GM12874 (cell line): ENCODE data around the gene SLC27A1.

ENCODE experiments used
- TF ChIP-seq, protein P1 (sequence below): IDR thresholded peaks from 2 replicates; pipeline ENCODE4 v1.5.1; 2011; ENCODE audit warnings: low read depth, mild to moderate bottlenecking, control low read depth, low read length, moderate library complexity; ENCODE audit not compliant: insufficient read depth

Gene SLC27A1

DNA sequence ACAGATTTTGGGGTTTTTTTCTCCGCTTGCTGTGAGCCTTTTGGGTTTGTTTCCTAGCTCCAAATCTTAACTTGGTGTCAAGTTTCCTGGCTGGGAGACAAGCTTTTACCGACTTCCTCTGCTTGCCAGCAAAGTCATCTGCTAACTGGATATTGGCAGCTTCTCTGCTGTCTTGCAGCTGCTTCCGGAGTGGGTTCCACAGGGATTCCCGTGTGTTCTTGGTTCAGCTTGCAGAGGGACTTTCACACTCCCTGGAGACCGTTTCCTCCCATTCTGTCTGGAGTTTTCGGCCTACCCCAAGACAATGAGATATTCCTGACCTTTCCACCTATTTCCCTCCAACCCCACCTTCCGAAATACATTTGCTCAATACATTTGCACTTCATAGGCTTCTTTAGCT, 82.9 kb downstream of the SLC27A1 start:
- TF ChIP-seq, protein P1, sequence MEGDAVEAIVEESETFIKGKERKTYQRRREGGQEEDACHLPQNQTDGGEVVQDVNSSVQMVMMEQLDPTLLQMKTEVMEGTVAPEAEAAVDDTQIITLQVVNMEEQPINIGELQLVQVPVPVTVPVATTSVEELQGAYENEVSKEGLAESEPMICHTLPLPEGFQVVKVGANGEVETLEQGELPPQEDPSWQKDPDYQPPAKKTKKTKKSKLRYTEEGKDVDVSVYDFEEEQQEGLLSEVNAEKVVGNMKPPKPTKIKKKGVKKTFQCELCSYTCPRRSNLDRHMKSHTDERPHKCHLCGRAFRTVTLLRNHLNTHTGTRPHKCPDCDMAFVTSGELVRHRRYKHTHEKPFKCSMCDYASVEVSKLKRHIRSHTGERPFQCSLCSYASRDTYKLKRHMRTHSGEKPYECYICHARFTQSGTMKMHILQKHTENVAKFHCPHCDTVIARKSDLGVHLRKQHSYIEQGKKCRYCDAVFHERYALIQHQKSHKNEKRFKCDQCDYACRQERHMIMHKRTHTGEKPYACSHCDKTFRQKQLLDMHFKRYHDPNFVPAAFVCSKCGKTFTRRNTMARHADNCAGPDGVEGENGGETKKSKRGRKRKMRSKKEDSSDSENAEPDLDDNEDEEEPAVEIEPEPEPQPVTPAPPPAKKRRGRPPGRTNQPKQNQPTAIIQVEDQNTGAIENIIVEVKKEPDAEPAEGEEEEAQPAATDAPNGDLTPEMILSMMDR = no peak

DNA sequence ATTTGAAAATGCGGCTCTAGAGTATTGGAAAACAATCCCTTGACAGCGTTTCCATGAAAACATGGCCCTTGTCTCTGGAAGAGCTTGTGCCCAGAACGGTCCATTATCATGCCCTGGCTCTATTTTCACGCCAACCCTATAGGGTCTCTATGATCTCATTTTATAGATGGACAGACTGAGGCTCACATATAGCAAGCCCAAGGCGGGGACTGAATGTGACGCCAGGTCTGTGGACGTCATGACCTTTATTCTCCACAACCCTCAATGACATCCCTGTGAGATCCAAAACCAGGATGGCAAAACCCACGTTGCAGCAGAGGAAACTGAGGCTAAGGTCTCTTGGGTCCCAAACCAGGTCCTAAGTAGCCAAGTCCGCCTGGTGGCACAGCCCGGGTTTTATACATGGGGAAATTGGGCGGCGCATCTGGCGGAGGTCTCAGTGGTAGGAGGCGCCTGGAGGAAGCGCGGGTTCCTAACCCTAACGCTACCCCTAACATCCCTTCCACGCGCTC, 84.7 kb downstream of the SLC27A1 start:
- TF ChIP-seq, protein P1 = no peak

DNA sequence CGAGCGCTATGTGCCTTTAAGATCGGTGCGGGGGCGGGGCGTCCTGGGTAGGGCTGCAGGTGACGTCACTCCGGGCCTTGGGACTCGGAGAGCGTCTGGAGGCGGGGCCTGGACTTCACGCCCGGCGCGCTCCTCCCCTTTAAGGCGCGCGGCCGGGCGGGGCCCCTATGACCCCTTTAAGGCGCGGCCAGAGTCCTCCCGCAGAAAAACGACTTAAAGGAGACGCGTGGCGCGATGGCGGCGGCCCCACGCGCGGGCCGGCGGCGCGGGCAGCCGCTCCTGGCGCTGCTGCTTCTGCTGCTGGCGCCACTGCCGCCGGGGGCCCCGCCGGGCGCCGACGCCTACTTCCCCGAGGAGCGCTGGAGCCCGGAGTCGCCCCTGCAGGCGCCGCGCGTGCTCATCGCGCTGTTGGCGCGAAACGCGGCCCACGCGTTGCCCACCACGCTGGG, 85.2 kb downstream of the SLC27A1 start, which contains the start of gene COLGALT1:
Gene COLGALT1 (plus strand): TSS at position 170 of the 449 bp plus-strand sequence. CDS start 65 bp downstream, at position 235.
- TF ChIP-seq, protein P1 = no peak
